Sigmoid colon (tissue), 7 donors: ENCODE data around the gene SBNO2. TPM values are rescaled to one million over a fixed set of nuclear protein-coding genes. Genes with fewer than 3 reads are reported as not detected.
A peak's percentile ranks its signal among the peaks of the same experiment; 100 is the strongest.

ENCODE experiments used
- DNase-seq: peaks from one replicate; pipeline ENCODE4 v3.0.0-alpha.2; 2019
- H3K27ac ChIP-seq, 4 donors: fragments of 200-600 bp; sonication (generic); one replicate each; pipeline ENCODE4 v1.5.1; 2016 to 2019; ENCODE audit warnings: mild to moderate bottlenecking in 1 of 4
- H3K27me3 ChIP-seq, 3 donors: fragments of 200-600 bp; sonication (generic); one replicate each; pipeline ENCODE4 v1.5.1; 2019; ENCODE audit warnings: mild to moderate bottlenecking in 1 of 3
- H3K36me3 ChIP-seq, 4 donors: fragments of 200-600 bp; sonication (generic); one replicate each; pipeline ENCODE4 v1.5.1; 2016 to 2019
- H3K4me1 ChIP-seq, 4 donors: fragments of 200-600 bp; sonication (generic); one replicate each; pipeline ENCODE4 v1.5.1; 2017 to 2019
- H3K4me3 ChIP-seq, 4 donors: fragments of 200-600 bp; sonication (generic); one replicate each; pipeline ENCODE4 v1.5.1; 2017 to 2019; ENCODE audit warnings: mild to moderate bottlenecking in 2 of 4, moderate library complexity in 1 of 4
- H3K9me3 ChIP-seq, 4 donors: fragments of 200-600 bp in 3 of 4; sonication (generic) in 3 of 4; one replicate each; pipeline versions ENCODE4 v1.5.1 to v1.6.1; 2013 to 2019
- EP300 ChIP-seq, 4 donors: sonication (generic); formaldehyde crosslinking; IDR thresholded peaks; one replicate each; pipeline ENCODE4 v1.6.1; 2017; ENCODE audit warnings: antibody characterized with exemption in 4 of 4
- POLR2A ChIP-seq, 2 donors: fragments of 450-650 bp; IDR thresholded peaks; one replicate each; pipeline ENCODE4 v1.6.1; 2016; ENCODE audit warnings: antibody characterized with exemption in 2 of 2, mild to moderate bottlenecking in 2 of 2, moderate library complexity in 2 of 2
- POLR2AphosphoS5 ChIP-seq, 4 donors: sonication (generic); formaldehyde crosslinking; IDR thresholded peaks; one replicate each; pipeline ENCODE4 v1.6.1; 2017; ENCODE audit warnings: antibody characterized with exemption in 4 of 4
- WGBS, 2 donors: extraction: QIAGEN DNeasy Blood & Tissue Kit; methylation state at CpG; one replicate each; pipeline ENCODE4 v1.1.7; 2013; 5-methylcytosine and 5-hydroxymethylcytosine counted together
- intact Hi-C: fragments of 100-400 bp; cut with DNase I; formaldehyde crosslinking; loops from one replicate; pipeline ENCODE4 v1.15.1; 2023
- polyA plus RNA-seq, 3 donors: library from polyadenylated mRNA; stranded (reverse); fragments of 200-250 nt; gene quantifications; one replicate each; pipeline ENCODE4 v1.2.3, GENCODE V29; 2013
- total RNA-seq, 4 donors: library from RNA; depleted of rRNA; stranded (reverse); fragments of >200 nt; gene quantifications; one replicate each; pipeline ENCODE4 v1.1.0, GENCODE V29; 2016
- TF ChIP-seq, protein P1 (sequence below), 4 experiments: fragments of 450-650 bp in 3 of 4; fragments of 200-600 bp in 1 of 4; IDR thresholded peaks; one replicate each; pipeline ENCODE4 v1.5.1; 2016 to 2019; ENCODE audit warnings: antibody characterized with exemption in 4 of 4, mild to moderate bottlenecking in 3 of 4, moderate library complexity in 2 of 4
- donor health status: healthy with polysubstance abuse.
- donor health status: Bipolar disorder and iron deficiency.
- donor health status: healthy.

Gene SBNO2
- total and polyA plus RNA-seq, 7 donors = 6.8 to 91.9 (median 14.8) TPM

DNA sequence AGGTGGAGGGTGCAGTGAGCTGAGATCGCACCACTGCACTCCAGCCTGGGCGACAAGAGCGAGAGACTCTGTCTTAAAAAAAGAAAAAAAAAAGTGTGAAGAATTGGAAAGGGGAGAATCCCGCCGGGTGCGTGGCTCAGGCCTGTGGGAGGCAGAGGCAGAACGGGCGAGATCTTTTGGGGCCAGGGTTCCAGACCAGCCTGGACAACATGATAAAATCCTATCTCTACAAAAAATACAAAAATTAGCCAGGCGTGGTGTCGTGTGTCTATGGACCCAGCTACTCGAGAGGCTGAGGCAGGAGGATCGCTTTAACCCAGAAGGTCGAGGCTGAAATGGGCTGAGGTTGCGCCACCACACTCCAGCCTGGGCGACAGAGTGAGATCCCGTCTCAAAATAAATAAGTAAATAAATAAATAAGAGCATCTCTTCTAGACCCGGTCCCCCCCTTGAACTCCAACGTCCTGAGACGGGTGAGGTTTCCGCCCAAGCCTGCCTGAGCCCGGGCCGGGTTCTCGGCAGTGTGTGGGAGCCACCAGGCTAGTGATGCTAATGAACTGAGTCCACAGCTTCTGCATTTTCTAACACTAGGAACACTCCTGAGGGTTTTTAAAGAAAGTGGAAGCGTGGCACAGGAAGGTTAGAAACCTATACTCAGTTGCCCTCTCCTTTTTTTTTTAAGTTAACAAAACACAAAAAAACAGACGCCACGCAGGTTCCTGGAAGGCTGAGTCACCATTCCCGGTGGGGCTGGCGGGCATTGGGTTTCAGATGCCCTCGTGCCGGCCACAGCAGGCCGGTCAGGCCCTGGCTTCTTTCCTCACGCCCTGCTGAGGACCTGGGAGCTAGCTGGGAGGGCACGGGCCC is 48.2 kb downstream of the SBNO2 start:
- TF ChIP-seq POLR2AphosphoS5 (IDR thresholded peaks at IDR 0.05) (peak in 1 of 4 donors; percentile 16), POLR2A (IDR thresholded peaks at IDR 0.05) (no peak)
- 92 to 94% methylated on average over 33 of the region's 33 CpGs for WGBS, 2 donors
- Histone ChIP-seq H3K27me3 (no peaks in the 10 kb centered on the region), H3K36me3 (peaks cover 23 to 72% (median 51%) of the 10 kb centered on the region in 4 donors), H3K9me3 (no peaks in the 10 kb centered on the region), H3K4me1 (peaks cover 0 to 41% (median 23%) of the 10 kb centered on the region in 4 donors), H3K4me3 (no peak overlapping the region), H3K27ac (peak overlapping the region in 2 of 4 donors; percentile 6 to 11)
- intact Hi-C loops = no loop called here
- DNase-seq = no peak

- peaks cover 41 to 90% (median 57%) of the 10 kb centered on the region in 4 donors for H3K36me3 ChIP-seq
These were observed 50.0 kb downstream of the SBNO2 start for GRCh38 chr19:1123885-1124677.

GRCh38 chr19:1123381-1123780 is 50.7 kb downstream of the SBNO2 start:
- no peaks in the 10 kb centered on the region for H3K9me3 ChIP-seq
- 96 to 97% methylated on average over 20 of the region's 20 CpGs for WGBS, 2 donors
- no peaks in the 10 kb centered on the region for H3K27me3 ChIP-seq
- H3K4me3 ChIP-seq = no peak overlapping the region
- H3K36me3 ChIP-seq = peaks cover 45 to 97% (median 61%) of the 10 kb centered on the region in 4 donors
- intact Hi-C loops = no loop called here
- H3K27ac ChIP-seq = peak overlapping the region in 3 of 4 donors; percentile 9 to 43 (median 12)
- DNase-seq = peak; percentile 67
- peaks cover 0 to 22% (median 9%) of the 10 kb centered on the region in 4 donors for H3K4me1 ChIP-seq
- TF ChIP-seq POLR2AphosphoS5 (IDR thresholded peaks at IDR 0.05) (no peak), POLR2A (IDR thresholded peaks at IDR 0.05) (no peak), EP300 (IDR thresholded peaks at IDR 0.05) (no peak)
- TF ChIP-seq, protein P1, sequence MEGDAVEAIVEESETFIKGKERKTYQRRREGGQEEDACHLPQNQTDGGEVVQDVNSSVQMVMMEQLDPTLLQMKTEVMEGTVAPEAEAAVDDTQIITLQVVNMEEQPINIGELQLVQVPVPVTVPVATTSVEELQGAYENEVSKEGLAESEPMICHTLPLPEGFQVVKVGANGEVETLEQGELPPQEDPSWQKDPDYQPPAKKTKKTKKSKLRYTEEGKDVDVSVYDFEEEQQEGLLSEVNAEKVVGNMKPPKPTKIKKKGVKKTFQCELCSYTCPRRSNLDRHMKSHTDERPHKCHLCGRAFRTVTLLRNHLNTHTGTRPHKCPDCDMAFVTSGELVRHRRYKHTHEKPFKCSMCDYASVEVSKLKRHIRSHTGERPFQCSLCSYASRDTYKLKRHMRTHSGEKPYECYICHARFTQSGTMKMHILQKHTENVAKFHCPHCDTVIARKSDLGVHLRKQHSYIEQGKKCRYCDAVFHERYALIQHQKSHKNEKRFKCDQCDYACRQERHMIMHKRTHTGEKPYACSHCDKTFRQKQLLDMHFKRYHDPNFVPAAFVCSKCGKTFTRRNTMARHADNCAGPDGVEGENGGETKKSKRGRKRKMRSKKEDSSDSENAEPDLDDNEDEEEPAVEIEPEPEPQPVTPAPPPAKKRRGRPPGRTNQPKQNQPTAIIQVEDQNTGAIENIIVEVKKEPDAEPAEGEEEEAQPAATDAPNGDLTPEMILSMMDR (IDR thresholded peaks at IDR 0.05) = no peak

More at GRCh38 chr19:1123885-1124677, 50.0 kb downstream of the SBNO2 start:
- H3K4me3 ChIP-seq = no peak overlapping the region
- H3K27me3 ChIP-seq = no peaks in the 10 kb centered on the region
- peak overlapping the region in 3 of 4 donors; percentile 12 to 43 (median 12) for H3K27ac ChIP-seq
- TF ChIP-seq EP300 (IDR thresholded peaks at IDR 0.05) = no peak
- TF ChIP-seq POLR2AphosphoS5 (IDR thresholded peaks at IDR 0.05) = peak in 2 of 4 donors; percentile 36 to 50
- TF ChIP-seq, protein P1 (IDR thresholded peaks at IDR 0.05) = peak in 1 of 4 experiments; percentile 11
- TF ChIP-seq POLR2A (IDR thresholded peaks at IDR 0.05) = no peak
- peaks cover 0 to 24% (median 9%) of the 10 kb centered on the region in 4 donors for H3K4me1 ChIP-seq
- intact Hi-C loops = no loop called here
- DNase-seq = peak; percentile 77
- H3K9me3 ChIP-seq = no peaks in the 10 kb centered on the region
- WGBS, 2 donors = 91% methylated on average over 23 of the region's 23 CpGs

- Histone ChIP-seq H3K27me3 (no peaks in the 10 kb centered on the region), H3K9me3 (no peaks in the 10 kb centered on the region), H3K36me3 (peaks cover 45 to 98% (median 64%) of the 10 kb centered on the region in 4 donors), H3K4me3 (no peak overlapping the region), H3K27ac (peak overlapping the region in 1 of 4 donors; percentile 9), H3K4me1 (peaks cover 0 to 22% (median 9%) of the 10 kb centered on the region in 4 donors)
- TF ChIP-seq EP300 (IDR thresholded peaks at IDR 0.05) (no peak), POLR2A (IDR thresholded peaks at IDR 0.05) (no peak), POLR2AphosphoS5 (IDR thresholded peaks at IDR 0.05) (no peak)
- TF ChIP-seq, protein P1 (IDR thresholded peaks at IDR 0.05) = no peak
- no peak for DNase-seq
- intact Hi-C loops = no loop called here
- 48 to 70% methylated on average over 21 of the region's 21 CpGs for WGBS, 2 donors
These were observed 51.1 kb downstream of the SBNO2 start for GRCh38 chr19:1122972-1123363.
